Upper lobe of left lung (tissue), 6 donors: ENCODE data around the gene TIMD4. TPM values are rescaled to one million over a fixed set of nuclear protein-coding genes. Genes with fewer than 3 reads are reported as not detected.
"Not testable (repeated sequence)": the region's sequence is repeated elsewhere in the genome, so short reads cannot be mapped to it uniquely, and the experiment has no call there.

Experiments
- ATAC-seq, 2 donors: fragments of 200-7000 bp; cut with Tn5 transposase; one replicate each; pipeline ENCODE4 v1.9.1; 2022; ENCODE audit warnings: mild to moderate bottlenecking in 2 of 2, moderate library complexity in 2 of 2; ENCODE audit not compliant: low FRiP score in 2 of 2
- DNase-seq, 2 donors: peaks; one replicate each; pipeline ENCODE4 v3.0.0-alpha.2; 2019 to 2020
- H3K27ac ChIP-seq, 4 donors: fragments of 200-600 bp; sonication (generic); one replicate each; pipeline ENCODE4 v1.5.1; 2016 to 2019
- H3K27me3 ChIP-seq, 4 donors: fragments of 200-600 bp; sonication (generic); one replicate each; pipeline ENCODE4 v1.5.1; 2017 to 2019
- H3K36me3 ChIP-seq, 4 donors: fragments of 200-600 bp; sonication (generic); one replicate each; pipeline ENCODE4 v1.5.1; 2016 to 2019
- H3K4me1 ChIP-seq, 4 donors: fragments of 200-600 bp; sonication (generic); one replicate each; pipeline ENCODE4 v1.5.1; 2018 to 2019
- H3K4me3 ChIP-seq, 4 donors: fragments of 200-600 bp; sonication (generic); one replicate each; pipeline ENCODE4 v1.5.1; 2017 to 2019; ENCODE audit warnings: mild to moderate bottlenecking in 2 of 4, moderate library complexity in 1 of 4
- H3K9me3 ChIP-seq, 4 donors: fragments of 200-600 bp; sonication (generic); one replicate each; pipeline ENCODE4 v1.5.1; 2018 to 2019
- EP300 ChIP-seq, 4 donors: sonication (generic); formaldehyde crosslinking; IDR thresholded peaks; one replicate each; pipeline ENCODE4 v1.5.1; 2017; ENCODE audit warnings: antibody characterized with exemption in 4 of 4, control low read depth in 2 of 4
- POLR2A ChIP-seq, 4 donors: fragments of 450-650 bp; IDR thresholded peaks; one replicate each; pipeline ENCODE4 v1.5.1; 2016 to 2017; ENCODE audit warnings: antibody characterized with exemption in 4 of 4, mild to moderate bottlenecking in 2 of 4
- POLR2AphosphoS5 ChIP-seq, 2 donors: sonication (generic); formaldehyde crosslinking; IDR thresholded peaks; one replicate each; pipeline ENCODE4 v1.5.1; 2017; ENCODE audit warnings: antibody characterized with exemption in 2 of 2
- WGBS, 2 donors: methylation state at CpG; one replicate each; pipeline ENCODE4 v1.1.5; 2017 to 2018; 5-methylcytosine and 5-hydroxymethylcytosine counted together
- total RNA-seq, 6 donors: library from RNA; depleted of rRNA in 4 of 6; stranded (reverse); fragments of >200 nt in 4 of 6; gene quantifications; one replicate each; pipeline versions ENCODE4 v1.1.0 to v1.2.1, GENCODE V29; 2016 to 2021
- TF ChIP-seq, protein P1 (sequence below), 6 experiments: fragments of 450-650 bp in 4 of 6; fragments of 200-600 bp in 2 of 6; sonication (generic) in 2 of 6; IDR thresholded peaks; one replicate each; pipeline ENCODE4 v1.5.1; 2016 to 2019; ENCODE audit warnings: antibody characterized with exemption in 6 of 6
- donor health status: DM: no; HTN: no; CAD: no; lungs with moderate emphysema.
- donor health status: DM: no; HTN: yes; CAD: no; lungs with severe emphysema.

Gene TIMD4
- total RNA-seq, 6 donors from 2014 or later, result 0.31 to 0.54 TPM; not detected in 4

DNA sequence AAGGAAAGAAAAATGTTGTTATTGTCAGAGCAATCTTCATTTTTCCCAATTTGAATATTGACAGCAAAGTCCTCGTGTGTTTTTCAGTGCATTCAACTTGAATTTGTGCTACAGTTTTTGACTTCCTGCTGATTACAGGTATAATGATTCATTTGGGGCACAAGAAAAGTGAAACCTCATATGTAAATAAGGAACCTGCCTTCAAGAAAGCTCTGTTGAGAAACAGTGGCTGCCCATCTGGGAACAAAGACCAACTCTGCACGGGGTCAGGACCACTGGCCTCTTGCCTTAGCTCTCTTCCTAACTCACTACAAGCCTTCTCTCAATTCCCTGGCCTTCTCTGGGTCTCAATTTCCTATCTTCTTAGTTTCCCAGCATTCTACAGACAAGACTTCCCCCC, 21.0 kb downstream of the TIMD4 start:
- Histone ChIP-seq H3K36me3 (no peaks in the 10 kb centered on the region), H3K27ac (no peak overlapping the region), H3K4me1 (no peaks in the 10 kb centered on the region), H3K27me3 (no peaks in the 10 kb centered on the region), H3K9me3 (no peaks in the 10 kb centered on the region), H3K4me3 (no peak overlapping the region)
- DNase-seq, result no peak
- no peak for ATAC-seq
- 44 to 45% methylated on average over 2 of the region's 2 CpGs for WGBS, 2 donors
- TF ChIP-seq, protein P1, sequence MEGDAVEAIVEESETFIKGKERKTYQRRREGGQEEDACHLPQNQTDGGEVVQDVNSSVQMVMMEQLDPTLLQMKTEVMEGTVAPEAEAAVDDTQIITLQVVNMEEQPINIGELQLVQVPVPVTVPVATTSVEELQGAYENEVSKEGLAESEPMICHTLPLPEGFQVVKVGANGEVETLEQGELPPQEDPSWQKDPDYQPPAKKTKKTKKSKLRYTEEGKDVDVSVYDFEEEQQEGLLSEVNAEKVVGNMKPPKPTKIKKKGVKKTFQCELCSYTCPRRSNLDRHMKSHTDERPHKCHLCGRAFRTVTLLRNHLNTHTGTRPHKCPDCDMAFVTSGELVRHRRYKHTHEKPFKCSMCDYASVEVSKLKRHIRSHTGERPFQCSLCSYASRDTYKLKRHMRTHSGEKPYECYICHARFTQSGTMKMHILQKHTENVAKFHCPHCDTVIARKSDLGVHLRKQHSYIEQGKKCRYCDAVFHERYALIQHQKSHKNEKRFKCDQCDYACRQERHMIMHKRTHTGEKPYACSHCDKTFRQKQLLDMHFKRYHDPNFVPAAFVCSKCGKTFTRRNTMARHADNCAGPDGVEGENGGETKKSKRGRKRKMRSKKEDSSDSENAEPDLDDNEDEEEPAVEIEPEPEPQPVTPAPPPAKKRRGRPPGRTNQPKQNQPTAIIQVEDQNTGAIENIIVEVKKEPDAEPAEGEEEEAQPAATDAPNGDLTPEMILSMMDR (IDR thresholded peaks at IDR 0.05), result no peak
- TF ChIP-seq POLR2A (IDR thresholded peaks at IDR 0.05) (no peak), EP300 (IDR thresholded peaks at IDR 0.05) (no peak), POLR2AphosphoS5 (IDR thresholded peaks at IDR 0.05) (no peak)

DNA sequence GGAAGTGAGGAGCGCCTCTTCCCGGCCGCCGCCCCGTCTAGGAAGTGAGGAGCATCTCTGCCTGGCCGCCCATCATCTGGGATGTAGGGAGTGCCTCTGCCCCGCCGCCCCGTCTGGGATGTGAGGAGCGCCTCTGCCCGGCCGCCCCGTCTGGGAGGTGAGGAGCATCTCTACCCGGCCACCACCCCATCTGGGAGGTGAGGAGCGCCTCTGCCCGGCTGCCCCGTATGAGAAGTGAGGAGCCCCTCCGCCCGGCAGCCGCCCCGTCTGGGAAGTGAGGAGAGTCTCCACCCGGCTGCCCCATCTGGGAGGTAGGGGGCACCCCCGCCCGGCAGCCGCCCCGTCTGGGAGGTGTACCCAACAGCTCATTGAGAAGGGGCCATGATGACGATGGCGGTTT, 22.6 kb downstream of the TIMD4 start:
- not testable (repeated sequence) for H3K27ac ChIP-seq, ATAC-seq, H3K27me3 ChIP-seq, H3K9me3 ChIP-seq, H3K36me3 ChIP-seq, H3K4me1 ChIP-seq, H3K4me3 ChIP-seq
- peak in 1 of 2 donors; percentile 65 for DNase-seq
- WGBS, 2 donors, result 92 to 97% methylated on average over 10 to 21 of the region's 28 CpGs

DNA sequence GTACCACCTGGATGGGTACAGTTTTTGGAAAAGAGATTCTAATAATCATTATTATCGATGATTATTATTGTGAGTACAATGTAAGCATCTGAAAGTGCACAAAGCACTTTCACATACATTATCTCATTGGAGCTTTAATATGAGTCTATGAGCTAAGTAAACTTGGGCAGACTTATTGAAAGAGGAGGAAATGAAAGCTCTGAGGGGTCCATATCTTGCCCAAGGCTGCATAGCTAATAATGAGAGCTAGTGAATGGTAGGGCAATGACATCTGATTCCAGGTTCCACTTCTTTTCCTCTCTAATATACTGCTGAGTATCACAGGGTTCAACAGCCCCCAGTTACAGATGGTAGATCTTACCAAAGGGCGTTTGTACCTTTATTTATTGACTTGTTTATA, 26.1 kb downstream of the TIMD4 start:
- no peak overlapping the region for H3K27ac ChIP-seq
- 71 to 78% methylated on average over 2 of the region's 2 CpGs for WGBS, 2 donors
- no peak for ATAC-seq
- no peak overlapping the region for H3K4me3 ChIP-seq
- no peaks in the 10 kb centered on the region for H3K36me3 ChIP-seq
- no peak for DNase-seq
- H3K27me3 ChIP-seq, result no peaks in the 10 kb centered on the region
- no peaks in the 10 kb centered on the region for H3K4me1 ChIP-seq
- H3K9me3 ChIP-seq, result no peaks in the 10 kb centered on the region
- TF ChIP-seq, protein P1 (IDR thresholded peaks at IDR 0.05), result no peak
- no peak for TF ChIP-seq EP300 (IDR thresholded peaks at IDR 0.05)
- no peak for TF ChIP-seq POLR2AphosphoS5 (IDR thresholded peaks at IDR 0.05)
- no peak for TF ChIP-seq POLR2A (IDR thresholded peaks at IDR 0.05)

DNA sequence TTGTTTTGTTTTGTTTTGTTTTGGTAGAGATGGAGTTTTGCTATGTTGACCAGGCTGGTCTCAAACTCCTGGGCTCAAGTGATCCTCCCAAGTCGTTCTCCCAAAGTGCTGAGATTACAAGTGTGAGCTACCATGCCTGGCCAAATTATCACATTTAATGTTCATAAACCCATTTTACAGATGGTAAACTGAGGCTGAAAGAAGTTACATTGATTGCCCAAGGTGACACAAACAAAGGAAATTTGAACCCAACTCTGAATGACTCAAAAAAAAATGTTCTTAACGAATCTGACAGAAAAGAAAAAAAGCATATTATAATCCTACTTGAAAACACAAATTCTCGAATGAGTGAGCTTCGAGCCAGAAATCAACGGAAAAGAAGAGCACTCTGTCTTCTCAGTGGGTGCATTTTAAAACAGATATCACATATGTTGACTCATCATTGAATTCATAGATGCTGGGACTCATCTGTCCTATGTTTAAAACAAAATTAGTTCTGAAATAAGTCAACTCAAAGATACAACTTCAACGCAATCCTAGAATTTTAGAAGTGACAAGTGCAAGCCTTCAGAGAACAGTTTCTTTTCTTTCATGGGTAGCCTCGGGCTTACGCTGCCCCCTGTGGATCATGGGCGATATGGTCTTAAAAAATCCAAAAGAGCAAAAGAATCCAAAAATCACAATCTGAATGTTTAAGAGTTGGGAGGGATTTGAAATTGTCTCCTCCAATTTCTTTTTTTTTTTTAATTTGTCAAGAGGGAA, 28.4 kb downstream of the TIMD4 start:
- no peaks in the 10 kb centered on the region for H3K27me3 ChIP-seq

DNA sequence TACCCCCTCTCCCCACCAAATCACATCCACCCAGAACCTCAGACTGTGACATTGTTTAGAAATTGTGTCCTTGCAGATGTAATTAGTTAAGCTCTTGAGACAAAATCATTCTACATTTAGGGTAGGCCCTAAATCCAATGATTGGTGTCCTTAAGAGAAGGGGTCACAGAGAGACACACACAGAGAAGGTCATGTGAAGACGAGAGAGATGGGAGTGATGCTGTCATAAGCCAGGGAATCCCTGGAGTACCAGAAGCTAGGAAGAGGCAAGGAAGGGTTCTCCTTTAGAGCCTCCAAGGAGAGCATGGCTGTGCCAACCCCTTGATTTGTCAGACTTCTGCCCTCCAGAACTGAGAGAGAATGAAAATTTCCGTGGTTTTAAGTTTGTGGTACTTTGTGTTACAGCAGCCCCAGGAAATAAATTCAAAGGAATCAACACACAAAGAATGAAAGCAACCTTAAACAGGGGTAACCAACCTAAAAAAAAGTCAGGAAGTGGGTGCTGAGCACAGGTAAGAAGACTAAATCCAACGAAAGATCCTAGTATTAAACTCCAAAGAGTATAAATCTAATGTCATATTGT, 33.6 kb downstream of the TIMD4 start:
- Histone ChIP-seq H3K4me3 (no peak overlapping the region), H3K27me3 (no peaks in the 10 kb centered on the region), H3K9me3 (no peaks in the 10 kb centered on the region), H3K4me1 (no peaks in the 10 kb centered on the region), H3K27ac (no peak overlapping the region), H3K36me3 (no peaks in the 10 kb centered on the region)
- no peak for TF ChIP-seq POLR2AphosphoS5 (IDR thresholded peaks at IDR 0.05)
- no peak for TF ChIP-seq EP300 (IDR thresholded peaks at IDR 0.05)
- TF ChIP-seq, protein P1 (IDR thresholded peaks at IDR 0.05), result no peak
- no peak for TF ChIP-seq POLR2A (IDR thresholded peaks at IDR 0.05)
- 75 to 78% methylated on average over 3 of the region's 3 CpGs for WGBS, 2 donors
- no peak for ATAC-seq
- no peak for DNase-seq

More for the DNA sequence above, 28.4 kb downstream of the TIMD4 start:
- no peak for DNase-seq
- Histone ChIP-seq H3K4me1 (no peaks in the 10 kb centered on the region), H3K9me3 (no peaks in the 10 kb centered on the region), H3K36me3 (no peaks in the 10 kb centered on the region), H3K27ac (no peak overlapping the region), H3K4me3 (no peak overlapping the region)
- ATAC-seq, result peak in 1 of 2 donors; percentile 36
- WGBS, 2 donors, result 52 to 58% methylated on average over 9 of the region's 9 CpGs
- TF ChIP-seq POLR2A (IDR thresholded peaks at IDR 0.05) (no peak), POLR2AphosphoS5 (IDR thresholded peaks at IDR 0.05) (no peak)
- TF ChIP-seq, protein P1 (IDR thresholded peaks at IDR 0.05), result peak in 3 of 6 experiments; percentile 8 to 32 (median 24)
